Measurements from ENCODE around the gene DZIP1.

Gene DZIP1

DNA sequence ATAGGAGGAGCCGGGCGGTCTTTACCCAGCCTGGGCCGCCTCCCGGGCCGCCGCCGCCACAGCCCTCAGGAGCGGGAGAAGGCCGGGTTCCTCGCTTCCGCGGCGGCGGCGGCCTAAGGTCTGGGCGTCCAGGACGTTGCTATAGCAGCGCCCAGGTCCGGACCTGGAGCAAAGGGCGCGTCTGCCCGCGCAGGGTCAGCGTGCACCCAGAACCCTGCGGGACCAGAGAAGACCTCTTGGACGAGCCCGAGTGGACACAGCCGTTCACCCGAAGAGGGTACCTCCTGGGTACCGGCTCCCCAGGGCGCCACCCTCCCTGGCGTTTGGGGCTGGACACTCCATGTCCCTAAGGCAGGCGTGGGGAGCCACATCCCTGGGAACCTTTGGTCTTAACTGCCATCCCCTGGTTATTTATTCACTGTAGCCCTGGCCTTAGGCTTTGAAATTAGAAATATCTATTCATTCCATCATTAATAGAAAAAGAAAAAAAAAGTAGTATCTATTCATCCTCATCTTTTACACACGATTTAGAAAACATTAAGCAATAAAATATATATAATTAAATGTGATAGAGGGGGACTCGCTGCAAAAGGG lies 2.4 kb downstream of the DZIP1 start:
- DNase-seq = no peak

DNA sequence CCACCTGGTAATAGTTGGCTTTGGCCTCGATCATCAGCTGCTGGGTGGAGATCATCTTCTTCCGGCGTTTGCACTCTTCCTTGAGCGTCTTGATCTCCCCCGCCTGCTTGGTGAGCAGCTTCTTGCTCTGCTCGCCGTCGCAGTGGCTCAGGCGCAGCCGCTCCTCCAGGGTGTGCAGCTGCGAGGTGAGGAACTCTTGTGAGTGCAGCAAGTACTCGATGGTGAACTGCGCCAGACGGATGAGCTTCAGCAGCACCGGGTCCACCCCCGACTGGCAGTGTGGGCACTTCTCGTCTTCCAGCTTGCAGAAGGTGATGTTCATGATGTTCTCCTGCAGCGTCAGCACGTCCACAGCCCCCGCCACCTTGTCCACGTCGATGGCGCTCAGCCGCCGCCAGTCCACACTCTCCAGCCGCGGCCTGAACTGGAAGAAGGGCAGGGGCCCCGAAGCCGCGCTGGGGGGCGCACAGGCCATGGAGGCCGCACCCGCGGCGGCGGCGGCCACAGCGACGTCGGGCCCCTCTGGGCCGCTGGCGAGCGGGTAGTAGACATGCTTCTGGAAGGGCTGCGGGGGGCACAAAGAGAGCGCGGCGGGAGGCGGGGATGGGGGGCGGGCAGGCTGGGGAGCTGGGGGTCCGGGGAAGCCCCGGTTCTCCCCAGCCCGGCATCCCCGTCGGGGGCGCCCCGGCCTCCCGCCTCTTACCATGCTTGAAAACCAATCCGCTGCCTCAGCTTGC lies 3.0 kb downstream of the DZIP1 start:
- no peak for DNase-seq

DNA sequence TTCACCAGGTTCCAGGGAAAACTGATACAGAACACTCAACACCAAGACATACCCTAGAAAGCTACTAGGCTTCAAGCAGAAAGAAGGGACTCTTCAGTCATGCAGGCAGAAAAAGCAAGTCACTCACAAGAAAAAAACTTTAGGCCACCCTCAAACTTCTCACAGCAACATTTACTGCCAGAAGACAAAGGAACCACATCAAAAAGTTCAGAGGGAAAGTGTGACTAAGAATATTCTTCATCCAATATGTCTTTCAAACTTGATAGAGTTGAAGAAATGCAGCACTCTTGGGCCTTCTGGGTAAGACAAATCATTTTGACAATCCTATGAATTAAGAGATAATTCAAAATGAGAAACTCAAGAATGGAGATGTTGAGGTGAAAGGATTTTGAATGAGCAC lies 7.7 kb downstream of the DZIP1 start:
- DNase-seq = no peak

- no peak for DNase-seq
Observed at GRCh38 chr13:95630593-95630992, 13.9 kb downstream of the DZIP1 start.

GRCh38 chr13:95629071-95629470 lies 15.4 kb downstream of the DZIP1 start:
- no peak for DNase-seq

- no peak for DNase-seq
Observed at GRCh38 chr13:95628488-95628887, 16.0 kb downstream of the DZIP1 start.

DNA sequence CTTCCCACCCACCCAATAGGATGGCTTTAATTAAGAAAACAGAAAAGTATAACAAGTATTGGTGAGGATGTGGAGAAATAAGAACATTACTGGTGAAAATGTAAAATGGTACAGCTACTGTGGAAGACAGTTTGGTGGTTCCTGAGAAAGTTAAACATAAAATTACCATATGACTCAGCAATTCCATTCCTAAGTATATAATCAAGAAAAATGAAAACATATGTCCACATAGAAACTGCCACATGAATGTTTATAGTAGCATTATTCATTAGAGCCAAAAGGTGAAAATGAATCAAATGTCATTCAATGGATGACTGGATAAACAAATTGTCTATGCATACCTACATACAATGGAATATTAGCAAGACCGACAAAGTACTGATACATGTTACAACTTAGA lies 16.9 kb downstream of the DZIP1 start:
- no peak for DNase-seq

- no peak for DNase-seq
Observed at GRCh38 chr13:95626768-95627167, 17.7 kb downstream of the DZIP1 start.

- DNase-seq = no peak
Observed at GRCh38 chr13:95624020-95624419, 20.5 kb downstream of the DZIP1 start.

DNA sequence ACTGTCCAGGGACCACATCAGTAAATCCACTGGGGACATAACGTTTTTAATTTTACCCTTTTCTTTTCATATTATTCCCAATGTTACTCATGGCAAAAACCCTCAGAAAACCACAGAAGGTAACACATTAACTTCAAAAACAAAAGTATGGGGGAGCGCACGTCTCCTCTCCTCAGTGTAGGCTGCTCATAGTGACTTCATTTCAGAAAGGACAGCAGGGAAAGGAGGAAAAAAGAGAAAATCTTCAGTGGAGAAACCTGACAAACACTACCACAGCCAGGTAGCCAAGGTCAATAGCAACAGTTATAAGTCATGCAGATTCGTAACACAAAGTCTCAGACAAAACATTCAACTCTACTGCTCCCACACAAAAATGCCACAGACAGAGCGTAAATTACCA lies 21.4 kb downstream of the DZIP1 start:
- DNase-seq = no peak

DNA sequence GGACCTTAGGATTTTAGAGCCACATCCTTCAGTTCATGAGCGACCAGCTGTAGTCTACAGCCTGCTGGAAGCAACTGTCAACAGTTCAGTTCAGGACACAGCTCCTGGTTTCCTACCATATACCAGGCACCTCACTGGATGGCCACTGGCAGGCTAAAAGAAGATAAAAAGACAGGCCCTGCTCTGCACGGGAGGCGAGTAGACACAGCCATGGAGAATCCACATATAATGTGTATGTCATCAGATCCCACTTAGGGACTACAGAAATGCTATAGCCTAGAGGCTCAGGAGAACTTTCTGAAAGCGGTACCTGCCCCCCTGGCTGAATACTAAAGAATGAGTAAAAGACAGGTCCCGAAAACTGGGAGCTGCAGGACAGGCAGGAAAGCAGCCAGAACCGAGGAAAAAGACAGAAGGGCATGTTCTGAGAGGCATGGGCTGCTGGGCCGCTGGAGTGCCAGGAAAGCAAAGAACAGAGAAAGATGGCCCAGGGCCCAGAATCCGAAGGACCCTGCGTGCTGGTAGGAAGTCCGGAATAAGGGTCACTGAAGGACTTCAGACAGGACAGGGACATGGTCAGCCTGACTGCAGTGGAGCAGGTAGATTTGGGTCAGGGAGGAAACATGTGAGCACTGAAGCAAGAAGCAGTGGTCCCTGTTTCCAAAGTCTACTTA lies 23.5 kb downstream of the DZIP1 start:
- no peak for DNase-seq

- DNase-seq = no peak
Observed at GRCh38 chr13:95620030-95620824, 24.3 kb downstream of the DZIP1 start.

- no peak for DNase-seq
Observed at GRCh38 chr13:95615539-95615938, 29.0 kb downstream of the DZIP1 start.

DNA sequence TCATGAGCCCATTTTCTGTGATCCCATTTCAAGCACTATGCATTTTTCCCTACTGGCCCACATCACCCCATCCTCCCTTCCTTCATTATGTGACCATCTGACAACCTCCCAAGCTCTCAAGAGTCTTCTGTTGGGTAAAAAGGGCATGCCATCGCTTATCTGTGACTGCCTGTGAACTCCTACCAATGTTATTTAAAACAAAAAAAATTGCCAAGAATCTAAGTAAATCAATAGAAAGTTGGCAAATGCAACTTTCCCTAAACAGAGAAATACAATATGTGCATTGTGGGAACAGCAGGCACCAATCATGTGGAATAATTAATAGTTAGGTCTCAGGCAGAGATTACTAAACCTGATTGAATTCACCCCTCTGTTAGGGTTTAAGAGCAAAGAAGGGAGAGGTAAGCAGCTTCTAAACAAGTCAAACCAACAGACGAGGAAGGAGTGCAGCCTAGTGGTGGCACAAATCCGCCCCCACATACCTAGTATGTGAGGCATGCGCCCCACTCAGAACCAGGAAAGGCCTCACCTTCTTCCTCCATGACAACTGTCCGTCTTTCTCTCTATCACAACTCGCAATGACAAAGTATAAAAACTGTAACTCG lies 29.8 kb downstream of the DZIP1 start:
- no peak for DNase-seq

DNA sequence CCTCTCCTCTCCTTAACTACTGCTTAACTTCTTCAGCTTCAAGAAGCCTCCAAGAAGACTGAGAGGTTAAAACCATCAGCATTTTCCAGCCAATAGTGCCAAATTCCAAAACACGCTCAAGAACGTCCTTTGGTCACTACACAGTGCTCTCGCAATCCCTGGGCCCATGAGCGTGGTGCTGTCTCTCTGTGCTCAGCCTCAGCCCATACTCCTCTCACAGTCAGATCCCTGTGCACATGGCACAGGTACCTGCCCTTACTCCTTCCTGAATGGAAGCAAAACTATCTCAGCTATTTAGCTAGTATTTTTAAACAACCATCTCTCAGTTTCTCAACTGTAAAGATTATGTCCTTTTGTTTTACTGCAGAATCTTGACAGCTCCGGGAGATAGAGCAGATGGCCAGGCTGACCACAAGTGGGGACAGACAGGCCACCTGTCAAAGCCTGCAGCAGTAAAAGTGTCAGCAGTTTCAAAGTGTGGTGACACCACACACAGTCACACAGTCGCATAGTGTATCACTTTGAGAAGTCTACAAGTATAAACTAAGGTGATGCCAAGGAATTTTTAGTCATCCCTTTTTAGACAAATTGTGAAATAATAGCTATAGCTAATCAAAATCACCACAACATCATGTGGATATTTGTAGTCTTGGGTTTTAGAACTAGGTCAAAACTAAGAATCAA lies 35.7 kb downstream of the DZIP1 start:
- DNase-seq = no peak

- no peak for DNase-seq
Observed at GRCh38 chr13:95607366-95607765, 37.1 kb downstream of the DZIP1 start.

GRCh38 chr13:95605448-95606125 lies 38.9 kb downstream of the DZIP1 start:
- DNase-seq = no peak

DNA sequence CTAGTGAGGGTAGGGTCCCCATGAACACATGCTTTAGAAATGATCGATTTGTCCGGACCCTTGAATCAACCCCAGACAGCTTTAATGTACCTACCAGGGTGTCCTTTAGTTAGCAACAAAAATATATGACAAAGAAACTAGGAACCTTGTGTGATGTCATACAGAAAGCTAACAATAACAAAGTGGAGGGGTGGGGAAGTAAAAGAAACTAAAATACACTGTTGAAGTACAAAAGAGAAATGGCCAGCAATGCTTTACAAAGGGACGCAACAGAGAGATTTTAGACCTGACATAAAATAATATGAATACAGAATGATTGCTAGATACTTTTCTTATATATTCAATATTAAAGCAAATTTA lies 40.0 kb downstream of the DZIP1 start:
- no peak for DNase-seq

DNA sequence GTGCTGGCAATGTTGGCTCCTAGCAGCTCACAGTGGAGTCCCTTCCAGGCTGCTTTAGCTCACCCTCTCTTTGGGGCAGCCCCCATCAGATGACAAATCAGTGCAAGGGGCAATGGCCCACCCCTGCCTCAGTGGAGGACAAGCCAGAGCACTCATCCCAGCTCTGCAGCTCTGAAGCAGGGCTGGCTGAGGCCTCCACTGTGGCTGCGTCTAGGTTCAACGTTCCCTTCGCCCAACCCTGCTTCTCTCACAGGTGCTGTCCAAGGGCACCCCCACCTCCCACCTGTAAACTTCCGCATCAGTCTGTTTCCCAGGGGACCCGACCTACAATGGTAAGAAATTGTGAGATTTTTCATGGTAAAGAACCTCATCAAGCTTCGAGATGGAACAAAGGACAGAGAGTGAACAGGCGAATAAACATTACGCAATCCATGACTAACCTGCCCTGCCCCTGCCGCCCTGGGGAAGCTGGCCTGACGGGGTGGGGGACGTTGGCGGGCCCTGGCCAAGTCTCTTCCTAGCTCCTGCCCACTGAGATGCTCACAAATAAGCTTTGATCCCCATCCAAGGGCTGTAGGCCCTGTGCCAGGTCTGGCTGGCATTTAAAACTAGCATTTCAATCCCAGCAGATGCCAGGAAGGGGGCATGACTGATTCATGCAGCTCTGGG lies 40.5 kb downstream of the DZIP1 start:
- DNase-seq = no peak

- no peak for DNase-seq
Observed at GRCh38 chr13:95601906-95602305, 42.6 kb downstream of the DZIP1 start.

GRCh38 chr13:95601216-95601615 lies 43.3 kb downstream of the DZIP1 start:
- DNase-seq = no peak

Measured in activated naive CD4-positive, alpha-beta T cell treated with Interleukin-2 at 50 U/mL for 16 hours (primary cell).